Liver (tissue), 9 donors: Measurements from ENCODE around the gene TENM3. TPM values are rescaled to one million over a fixed set of nuclear protein-coding genes. Genes with fewer than 3 reads are reported as not detected.

Experiments
- DNase-seq: peaks from one replicate; pipeline ENCODE4 v3.0.0-alpha.2; 2017; ENCODE audit warnings: low spot score
- H3K27ac ChIP-seq, 2 donors: one replicate each; pipeline ENCODE4 v1.7.0; 2013; ENCODE audit warnings: inconsistent platforms in 2 of 2, low read length in 2 of 2, control low read depth in 1 of 2, low read depth in 1 of 2, mild to moderate bottlenecking in 1 of 2
- H3K27me3 ChIP-seq, 4 donors: one replicate each; pipeline versions ENCODE4 v1.6.1 to v1.7.0; 2013; ENCODE audit warnings: low read length in 3 of 4, inconsistent platforms in 1 of 4, mild to moderate bottlenecking in 1 of 4, moderate library complexity in 1 of 4; ENCODE audit not compliant: control insufficient read depth in 4 of 4, insufficient read depth in 4 of 4
- H3K36me3 ChIP-seq, 4 donors: one replicate each; pipeline versions ENCODE4 v1.6.1 to v1.7.0; 2013; ENCODE audit warnings: low read length in 3 of 4, mild to moderate bottlenecking in 3 of 4, low read depth in 1 of 4, moderate library complexity in 1 of 4; ENCODE audit not compliant: control insufficient read depth in 4 of 4, insufficient read depth in 3 of 4
- H3K4me1 ChIP-seq, 4 donors: one replicate each; pipeline versions ENCODE4 v1.6.1 to v1.7.0; 2013; ENCODE audit warnings: low read length in 3 of 4, mild to moderate bottlenecking in 3 of 4, moderate library complexity in 1 of 4; ENCODE audit not compliant: control insufficient read depth in 4 of 4, insufficient read depth in 4 of 4
- H3K4me3 ChIP-seq, 3 donors: one replicate each; pipeline versions ENCODE4 v1.6.1 to v1.7.0; 2013; ENCODE audit warnings: low read length in 3 of 3, control low read depth in 1 of 3, low read depth in 1 of 3, mild to moderate bottlenecking in 1 of 3
- H3K9ac ChIP-seq, 2 donors: one replicate each; pipeline ENCODE4 v1.7.0; 2013; ENCODE audit warnings: low read length in 2 of 2, mild to moderate bottlenecking in 2 of 2, moderate library complexity in 2 of 2, control low read depth in 1 of 2, low read depth in 1 of 2
- H3K9me3 ChIP-seq, 4 donors: one replicate each; pipeline versions ENCODE4 v1.6.1 to v1.7.0; 2013; ENCODE audit warnings: low read length in 3 of 4; ENCODE audit not compliant: control insufficient read depth in 4 of 4
- EGR1 ChIP-seq, 2 donors: IDR thresholded peaks; 2 replicates each; pipeline ENCODE4 v1.6.1; 2016 to 2018; ENCODE audit warnings: antibody characterized with exemption in 2 of 2, low read depth in 2 of 2
- FOXA1 ChIP-seq: IDR thresholded peaks from 2 replicates; pipeline ENCODE4 v1.6.1; 2016; ENCODE audit warnings: antibody characterized with exemption
- GABPA ChIP-seq, 2 donors: IDR thresholded peaks in 1 of 2; conservative IDR thresholded peaks in 1 of 2; 2 replicates each; pipeline ENCODE4 v1.6.1; 2016; ENCODE audit warnings: antibody characterized with exemption in 2 of 2, mild to moderate bottlenecking in 1 of 2, moderate library complexity in 1 of 2
- HNF4A ChIP-seq, 2 donors: conservative IDR thresholded peaks; 2 replicates each; pipeline ENCODE4 v1.6.1; 2016; ENCODE audit warnings: antibody characterized with exemption in 2 of 2, mild to moderate bottlenecking in 2 of 2
- JUND ChIP-seq, 2 donors: IDR thresholded peaks; 2 replicates each; pipeline ENCODE4 v1.6.1; 2016; ENCODE audit warnings: antibody characterized with exemption in 2 of 2
- NR2F2 ChIP-seq: IDR thresholded peaks from 2 replicates; pipeline ENCODE4 v1.6.1; 2016; ENCODE audit warnings: antibody characterized with exemption
- RAD21 ChIP-seq, 2 donors: IDR thresholded peaks; 2 replicates each; pipeline ENCODE4 v1.6.1; 2016; ENCODE audit warnings: antibody characterized with exemption in 2 of 2, mild to moderate bottlenecking in 2 of 2
- RXRA ChIP-seq, 2 donors: IDR thresholded peaks; 2 replicates each; pipeline ENCODE4 v1.6.1; 2017 to 2018; ENCODE audit warnings: antibody characterized with exemption in 2 of 2, mild to moderate bottlenecking in 1 of 2
- SP1 ChIP-seq: IDR thresholded peaks from 2 replicates; pipeline ENCODE4 v1.6.1; 2018; ENCODE audit warnings: antibody characterized with exemption, mild to moderate bottlenecking
- YY1 ChIP-seq: IDR thresholded peaks from 2 replicates; pipeline ENCODE4 v1.6.1; 2016; ENCODE audit warnings: antibody characterized with exemption, mild to moderate bottlenecking
- WGBS: extraction: QIAGEN DNeasy Blood & Tissue Kit; methylation state at CpG from one replicate; pipeline ENCODE4 v1.1.7; 2013; 5-methylcytosine and 5-hydroxymethylcytosine counted together
- polyA plus RNA-seq, 2 donors: library from polyadenylated mRNA; stranded (reverse) in 1 of 2; unstranded in 1 of 2; fragments of 200-250 nt in 1 of 2; fragments of >200 nt in 1 of 2; fragmentation: Nextera tagmentation in 1 of 2; extraction: Ambion mirVana in 1 of 2; gene quantifications; one replicate each; pipeline versions ENCODE4 v1.2.1 to v1.2.3, GENCODE V29; 2013 to 2015
- total RNA-seq, 2 donors: library from RNA; depleted of rRNA; stranded (reverse); fragments of >200 nt; gene quantifications; one replicate each; pipeline ENCODE4 v1.2.3, GENCODE V29; 2014
- TF ChIP-seq, protein P1 (sequence below): IDR thresholded peaks from 2 replicates; pipeline ENCODE4 v1.6.1; 2016; ENCODE audit warnings: antibody characterized with exemption
- TF ChIP-seq, protein P2 (sequence below): IDR thresholded peaks from 2 replicates; pipeline ENCODE4 v1.6.1; 2016; ENCODE audit warnings: antibody characterized with exemption, mild to moderate bottlenecking
- TF ChIP-seq, protein P3 (sequence below): IDR thresholded peaks from 2 replicates; pipeline ENCODE4 v1.6.1; 2016; ENCODE audit warnings: antibody characterized with exemption
- TF ChIP-seq, protein P4 (sequence below): fragments of 150-350 bp; IDR thresholded peaks from 2 replicates; pipeline ENCODE4 v1.5.1; 2017; ENCODE audit warnings: improper control_type of control experiment, low read depth, low read length; ENCODE audit not compliant: missing input control
- donor health status: healthy.
- donor health status: healthy.
- donor health status: healthy.
- donor health status: healthy.
- donor health status: healthy.

Gene TENM3
- total and polyA plus RNA-seq, 4 donors: 0.32 to 16.8 (median 0.70) TPM

DNA sequence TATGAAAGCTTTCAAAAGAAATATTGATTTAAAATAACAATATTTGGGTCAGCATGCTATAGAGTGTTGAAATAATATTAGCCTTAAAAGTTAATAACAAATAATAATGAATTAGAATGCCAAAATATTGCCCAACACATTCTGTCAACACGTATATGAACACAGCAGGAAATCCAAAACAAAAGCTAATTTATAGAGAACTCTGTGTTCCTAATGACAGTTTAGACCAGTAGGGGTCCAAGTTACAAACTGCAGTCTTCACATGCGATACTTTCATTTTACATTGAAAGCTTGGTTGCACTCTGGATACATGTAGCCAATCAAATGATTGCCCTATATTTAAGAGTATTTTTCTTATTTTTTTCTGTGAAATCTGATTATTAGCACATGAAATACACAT, 399.6 kb downstream of the TENM3 start:
- 61% methylated on average over 2 of the region's 2 CpGs for WGBS
- no peaks in the 10 kb centered on the region for H3K36me3 ChIP-seq

DNA sequence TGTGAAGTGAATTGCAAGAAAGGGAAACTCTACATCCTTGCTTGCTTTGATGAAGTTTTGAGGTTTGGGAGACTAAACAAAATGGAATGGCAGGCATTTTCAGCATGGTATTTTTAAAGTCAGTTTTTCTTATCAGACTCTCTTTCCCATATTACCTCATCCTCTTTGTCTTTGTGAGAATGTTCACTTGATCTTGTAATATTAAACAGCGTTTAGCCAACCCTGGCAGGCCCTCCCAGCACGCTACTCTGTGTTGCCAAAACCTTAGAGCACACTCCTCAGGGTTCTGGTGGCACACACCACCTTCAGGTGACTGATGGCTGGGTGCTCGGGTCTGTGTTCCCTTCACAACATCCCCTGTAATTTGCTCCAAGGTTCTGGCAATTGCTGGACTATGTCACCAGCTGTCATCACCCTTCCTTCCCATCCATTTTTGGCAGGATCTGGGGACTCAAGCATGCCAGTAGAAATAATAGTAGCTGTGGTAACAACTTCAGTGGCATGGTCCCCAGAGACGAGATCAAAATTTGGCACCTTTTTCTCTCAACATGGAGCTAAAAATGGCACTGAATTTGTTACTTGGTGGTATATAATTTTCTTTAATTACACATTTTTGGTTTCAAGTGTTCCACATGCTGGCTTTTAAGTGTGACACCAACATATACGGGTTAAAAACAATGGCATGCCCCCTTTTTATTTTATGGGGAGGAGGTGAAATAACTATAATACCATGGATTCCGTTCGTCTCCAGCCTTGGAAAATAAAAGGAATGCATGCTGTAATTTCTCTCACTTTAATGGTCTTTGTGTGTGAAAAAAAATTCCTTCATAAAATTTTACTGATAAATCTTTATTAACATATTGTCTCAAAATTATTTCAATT, 400.8 kb downstream of the TENM3 start:
- Histone ChIP-seq H3K27ac (no peak overlapping the region), H3K27me3 (no peaks in the 10 kb centered on the region), H3K36me3 (no peaks in the 10 kb centered on the region), H3K9me3 (peaks cover 0 to 7% (median 2%) of the 10 kb centered on the region in 4 donors), H3K4me1 (no peaks in the 10 kb centered on the region), H3K9ac (no peak overlapping the region), H3K4me3 (no peak overlapping the region)
- DNase-seq: no peak
- WGBS: 82% methylated on average over 7 of the region's 7 CpGs
- TF ChIP-seq, protein P1, sequence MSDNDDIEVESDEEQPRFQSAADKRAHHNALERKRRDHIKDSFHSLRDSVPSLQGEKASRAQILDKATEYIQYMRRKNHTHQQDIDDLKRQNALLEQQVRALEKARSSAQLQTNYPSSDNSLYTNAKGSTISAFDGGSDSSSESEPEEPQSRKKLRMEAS: no peak
- no peak for TF ChIP-seq YY1

More for the DNA sequence above, 399.6 kb downstream of the TENM3 start:
- TF ChIP-seq, protein P2, sequence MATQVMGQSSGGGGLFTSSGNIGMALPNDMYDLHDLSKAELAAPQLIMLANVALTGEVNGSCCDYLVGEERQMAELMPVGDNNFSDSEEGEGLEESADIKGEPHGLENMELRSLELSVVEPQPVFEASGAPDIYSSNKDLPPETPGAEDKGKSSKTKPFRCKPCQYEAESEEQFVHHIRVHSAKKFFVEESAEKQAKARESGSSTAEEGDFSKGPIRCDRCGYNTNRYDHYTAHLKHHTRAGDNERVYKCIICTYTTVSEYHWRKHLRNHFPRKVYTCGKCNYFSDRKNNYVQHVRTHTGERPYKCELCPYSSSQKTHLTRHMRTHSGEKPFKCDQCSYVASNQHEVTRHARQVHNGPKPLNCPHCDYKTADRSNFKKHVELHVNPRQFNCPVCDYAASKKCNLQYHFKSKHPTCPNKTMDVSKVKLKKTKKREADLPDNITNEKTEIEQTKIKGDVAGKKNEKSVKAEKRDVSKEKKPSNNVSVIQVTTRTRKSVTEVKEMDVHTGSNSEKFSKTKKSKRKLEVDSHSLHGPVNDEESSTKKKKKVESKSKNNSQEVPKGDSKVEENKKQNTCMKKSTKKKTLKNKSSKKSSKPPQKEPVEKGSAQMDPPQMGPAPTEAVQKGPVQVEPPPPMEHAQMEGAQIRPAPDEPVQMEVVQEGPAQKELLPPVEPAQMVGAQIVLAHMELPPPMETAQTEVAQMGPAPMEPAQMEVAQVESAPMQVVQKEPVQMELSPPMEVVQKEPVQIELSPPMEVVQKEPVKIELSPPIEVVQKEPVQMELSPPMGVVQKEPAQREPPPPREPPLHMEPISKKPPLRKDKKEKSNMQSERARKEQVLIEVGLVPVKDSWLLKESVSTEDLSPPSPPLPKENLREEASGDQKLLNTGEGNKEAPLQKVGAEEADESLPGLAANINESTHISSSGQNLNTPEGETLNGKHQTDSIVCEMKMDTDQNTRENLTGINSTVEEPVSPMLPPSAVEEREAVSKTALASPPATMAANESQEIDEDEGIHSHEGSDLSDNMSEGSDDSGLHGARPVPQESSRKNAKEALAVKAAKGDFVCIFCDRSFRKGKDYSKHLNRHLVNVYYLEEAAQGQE: no peak
- TF ChIP-seq GABPA (IDR thresholded peaks at IDR 0.05 in 1 of 2, conservative IDR thresholded peaks at IDR 0.05 in 1 of 2) (no peak), RXRA (IDR thresholded peaks at IDR 0.05) (no peak), FOXA1 (no peak), EGR1 (IDR thresholded peaks at IDR 0.05; ENCODE audit: low read depth in 2 of 2) (no peak), SP1 (no peak), RAD21 (IDR thresholded peaks at IDR 0.05) (no peak), HNF4A (conservative IDR thresholded peaks at IDR 0.05) (no peak), NR2F2 (no peak), JUND (IDR thresholded peaks at IDR 0.05) (no peak)
- TF ChIP-seq, protein P3, sequence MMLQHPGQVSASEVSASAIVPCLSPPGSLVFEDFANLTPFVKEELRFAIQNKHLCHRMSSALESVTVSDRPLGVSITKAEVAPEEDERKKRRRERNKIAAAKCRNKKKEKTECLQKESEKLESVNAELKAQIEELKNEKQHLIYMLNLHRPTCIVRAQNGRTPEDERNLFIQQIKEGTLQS: no peak
- TF ChIP-seq, protein P4, sequence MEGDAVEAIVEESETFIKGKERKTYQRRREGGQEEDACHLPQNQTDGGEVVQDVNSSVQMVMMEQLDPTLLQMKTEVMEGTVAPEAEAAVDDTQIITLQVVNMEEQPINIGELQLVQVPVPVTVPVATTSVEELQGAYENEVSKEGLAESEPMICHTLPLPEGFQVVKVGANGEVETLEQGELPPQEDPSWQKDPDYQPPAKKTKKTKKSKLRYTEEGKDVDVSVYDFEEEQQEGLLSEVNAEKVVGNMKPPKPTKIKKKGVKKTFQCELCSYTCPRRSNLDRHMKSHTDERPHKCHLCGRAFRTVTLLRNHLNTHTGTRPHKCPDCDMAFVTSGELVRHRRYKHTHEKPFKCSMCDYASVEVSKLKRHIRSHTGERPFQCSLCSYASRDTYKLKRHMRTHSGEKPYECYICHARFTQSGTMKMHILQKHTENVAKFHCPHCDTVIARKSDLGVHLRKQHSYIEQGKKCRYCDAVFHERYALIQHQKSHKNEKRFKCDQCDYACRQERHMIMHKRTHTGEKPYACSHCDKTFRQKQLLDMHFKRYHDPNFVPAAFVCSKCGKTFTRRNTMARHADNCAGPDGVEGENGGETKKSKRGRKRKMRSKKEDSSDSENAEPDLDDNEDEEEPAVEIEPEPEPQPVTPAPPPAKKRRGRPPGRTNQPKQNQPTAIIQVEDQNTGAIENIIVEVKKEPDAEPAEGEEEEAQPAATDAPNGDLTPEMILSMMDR: no peak
- TF ChIP-seq, protein P1: no peak
- Histone ChIP-seq H3K9ac (no peak overlapping the region), H3K4me3 (no peak overlapping the region), H3K27ac (no peak overlapping the region), H3K4me1 (no peaks in the 10 kb centered on the region), H3K9me3 (peaks cover 0 to 7% (median 2%) of the 10 kb centered on the region in 4 donors), H3K27me3 (no peaks in the 10 kb centered on the region)
- no peak for DNase-seq
